Stimulated activated memory B cell treated with anti-CD40 and anti-IgM and Interleukin-4, amounts not matched to agents 10 μg/mL and 1 μg/mL and 100 μg/mL, for 72 hours (primary cell): ENCODE results near the gene INPP5K.
"Not testable (repeated sequence)": the region's sequence is repeated elsewhere in the genome, so short reads cannot be mapped to it uniquely, and the experiment has no call there.

Source experiments
- ATAC-seq: fragments of 150-1000 bp; cut with Tn5 transposase; 2 replicates; pipeline ENCODE4 v1.10.0; 2021
- H3K27ac Mint-ChIP-seq: one replicate; pipeline ENCODE4 v1.8.0; 2022; ENCODE audit warnings: mild to moderate bottlenecking, mixed read lengths
- H3K27me3 Mint-ChIP-seq: one replicate; pipeline ENCODE4 v1.8.0; 2022; ENCODE audit warnings: mixed read lengths
- H3K36me3 Mint-ChIP-seq: one replicate; pipeline ENCODE4 v1.8.0; 2022; ENCODE audit warnings: mixed read lengths
- H3K4me1 Mint-ChIP-seq: one replicate; pipeline ENCODE4 v1.8.0; 2022; ENCODE audit warnings: mixed read lengths
- H3K4me3 Mint-ChIP-seq: one replicate; pipeline ENCODE4 v1.8.0; 2022; ENCODE audit warnings: mild to moderate bottlenecking, moderate library complexity, mixed read lengths
- H3K9me3 Mint-ChIP-seq: one replicate; pipeline ENCODE4 v1.8.0; 2022; ENCODE audit warnings: mixed read lengths

INPP5K gene

GRCh38 chr17:1526876-1527275, 10.5 kb upstream of the INPP5K start:
- peaks cover 34% of the 10 kb centered on the region for H3K36me3 Mint-ChIP-seq
- H3K27me3 Mint-ChIP-seq, H3K9me3 Mint-ChIP-seq, ATAC-seq, H3K27ac Mint-ChIP-seq, H3K4me3 Mint-ChIP-seq: not testable (repeated sequence)
- peaks cover 10% of the 10 kb centered on the region for H3K4me1 Mint-ChIP-seq

GRCh38 chr17:1522626-1523025, 6.2 kb upstream of the INPP5K start:
- no peak overlapping the region for H3K27ac Mint-ChIP-seq
- H3K36me3 Mint-ChIP-seq = peaks cover 29% of the 10 kb centered on the region
- no peak overlapping the region for H3K4me3 Mint-ChIP-seq
- ATAC-seq = no peak
- peaks cover 13% of the 10 kb centered on the region for H3K4me1 Mint-ChIP-seq
- H3K9me3 Mint-ChIP-seq = no peaks in the 10 kb centered on the region
- H3K27me3 Mint-ChIP-seq = no peaks in the 10 kb centered on the region

GRCh38 chr17:1521086-1521640, 4.8 kb upstream of the INPP5K start:
- H3K27ac Mint-ChIP-seq = no peak overlapping the region
- no peaks in the 10 kb centered on the region for H3K9me3 Mint-ChIP-seq
- no peaks in the 10 kb centered on the region for H3K27me3 Mint-ChIP-seq
- peaks cover 27% of the 10 kb centered on the region for H3K36me3 Mint-ChIP-seq
- peaks cover 17% of the 10 kb centered on the region for H3K4me1 Mint-ChIP-seq
- no peak overlapping the region for H3K4me3 Mint-ChIP-seq
- no peak for ATAC-seq

GRCh38 chr17:1519678-1520077, 3.3 kb upstream of the INPP5K start:
- Mint-ChIP-seq H3K4me3 (no peak overlapping the region), H3K27ac (peak overlapping the region; percentile 59), H3K9me3 (no peaks in the 10 kb centered on the region), H3K27me3 (no peaks in the 10 kb centered on the region), H3K36me3 (peaks cover 18% of the 10 kb centered on the region), H3K4me1 (peaks cover 29% of the 10 kb centered on the region)
- no peak for ATAC-seq

GRCh38 chr17:1518410-1518809, 2.0 kb upstream of the INPP5K start:
- Mint-ChIP-seq H3K27ac (peak overlapping the region; percentile 59), H3K36me3 (peaks cover 24% of the 10 kb centered on the region)
- no peak for ATAC-seq

GRCh38 chr17:1515640-1516387, 598 bp downstream of the INPP5K start:
- Mint-ChIP-seq H3K27me3 (no peaks in the 10 kb centered on the region), H3K36me3 (peaks cover 37% of the 10 kb centered on the region), H3K27ac (peak overlapping the region; percentile 77), H3K4me3 (peak overlapping the region; percentile 76), H3K9me3 (no peaks in the 10 kb centered on the region), H3K4me1 (peaks cover 41% of the 10 kb centered on the region)
- peak; percentile 48 for ATAC-seq

More at GRCh38 chr17:1518410-1518809, 2.0 kb upstream of the INPP5K start:
- Mint-ChIP-seq H3K9me3 (no peaks in the 10 kb centered on the region), H3K27me3 (no peaks in the 10 kb centered on the region), H3K4me3 (peak overlapping the region; percentile 23), H3K4me1 (peaks cover 41% of the 10 kb centered on the region)

- ATAC-seq = no peak
- Mint-ChIP-seq H3K4me3 (no peak overlapping the region), H3K27ac (no peak overlapping the region), H3K4me1 (peaks cover 37% of the 10 kb centered on the region), H3K27me3 (no peaks in the 10 kb centered on the region), H3K9me3 (no peaks in the 10 kb centered on the region), H3K36me3 (peaks cover 42% of the 10 kb centered on the region)
Measured at GRCh38 chr17:1512351-1512750, 4.1 kb downstream of the INPP5K start.

- no peak for ATAC-seq
- H3K9me3 Mint-ChIP-seq = no peaks in the 10 kb centered on the region
- H3K27me3 Mint-ChIP-seq = no peaks in the 10 kb centered on the region
- peaks cover 35% of the 10 kb centered on the region for H3K4me1 Mint-ChIP-seq
- no peak overlapping the region for H3K27ac Mint-ChIP-seq
- H3K36me3 Mint-ChIP-seq = peaks cover 47% of the 10 kb centered on the region
- no peak overlapping the region for H3K4me3 Mint-ChIP-seq
Measured at GRCh38 chr17:1511756-1512321, 4.6 kb downstream of the INPP5K start.

- Mint-ChIP-seq H3K9me3 (no peaks in the 10 kb centered on the region), H3K4me1 (peaks cover 35% of the 10 kb centered on the region), H3K27me3 (no peaks in the 10 kb centered on the region), H3K36me3 (peaks cover 52% of the 10 kb centered on the region), H3K27ac (no peak overlapping the region), H3K4me3 (no peak overlapping the region)
- ATAC-seq = no peak
Measured at GRCh38 chr17:1511290-1511689, 5.1 kb downstream of the INPP5K start.

- Mint-ChIP-seq H3K36me3 (peaks cover 59% of the 10 kb centered on the region), H3K4me1 (peaks cover 21% of the 10 kb centered on the region), H3K4me3 (no peak overlapping the region), H3K27me3 (no peaks in the 10 kb centered on the region), H3K9me3 (no peaks in the 10 kb centered on the region), H3K27ac (no peak overlapping the region)
- no peak for ATAC-seq
Measured at GRCh38 chr17:1509290-1509881, 7.0 kb downstream of the INPP5K start.

- peaks cover 14% of the 10 kb centered on the region for H3K4me1 Mint-ChIP-seq
- H3K9me3 Mint-ChIP-seq, H3K27ac Mint-ChIP-seq, ATAC-seq, H3K4me3 Mint-ChIP-seq, H3K27me3 Mint-ChIP-seq: not testable (repeated sequence)
- peaks cover 62% of the 10 kb centered on the region for H3K36me3 Mint-ChIP-seq
Measured at GRCh38 chr17:1508709-1509108, 7.7 kb downstream of the INPP5K start.

- Mint-ChIP-seq H3K9me3 (no peaks in the 10 kb centered on the region), H3K4me1 (peaks cover 12% of the 10 kb centered on the region), H3K27me3 (no peaks in the 10 kb centered on the region), H3K36me3 (peaks cover 55% of the 10 kb centered on the region), H3K4me3 (no peak overlapping the region), H3K27ac (no peak overlapping the region)
- ATAC-seq = no peak
Measured at GRCh38 chr17:1506649-1507267, 9.7 kb downstream of the INPP5K start.

GRCh38 chr17:1505586-1505985, 10.8 kb downstream of the INPP5K start:
- Mint-ChIP-seq H3K27me3 (no peaks in the 10 kb centered on the region), H3K9me3 (no peaks in the 10 kb centered on the region), H3K4me3 (no peak overlapping the region), H3K27ac (no peak overlapping the region), H3K36me3 (peaks cover 46% of the 10 kb centered on the region), H3K4me1 (peaks cover 12% of the 10 kb centered on the region)
- ATAC-seq = no peak

- H3K9me3 Mint-ChIP-seq = no peaks in the 10 kb centered on the region
- ATAC-seq = no peak
- H3K4me3 Mint-ChIP-seq = no peak overlapping the region
- H3K27ac Mint-ChIP-seq = no peak overlapping the region
- peaks cover 42% of the 10 kb centered on the region for H3K36me3 Mint-ChIP-seq
- peaks cover 12% of the 10 kb centered on the region for H3K4me1 Mint-ChIP-seq
- H3K27me3 Mint-ChIP-seq = no peaks in the 10 kb centered on the region
Measured at GRCh38 chr17:1504866-1505265, 11.5 kb downstream of the INPP5K start.

- peaks cover 6% of the 10 kb centered on the region for H3K4me1 Mint-ChIP-seq
- peaks cover 35% of the 10 kb centered on the region for H3K36me3 Mint-ChIP-seq
- no peak overlapping the region for H3K4me3 Mint-ChIP-seq
- H3K27ac Mint-ChIP-seq = no peak overlapping the region
- ATAC-seq = no peak
- no peaks in the 10 kb centered on the region for H3K9me3 Mint-ChIP-seq
- H3K27me3 Mint-ChIP-seq = no peaks in the 10 kb centered on the region
Measured at GRCh38 chr17:1503699-1504098, 12.7 kb downstream of the INPP5K start.
